Pancreas (tissue), 10 donors: Measurements from ENCODE around the gene RBM44. TPM values are rescaled to one million over a fixed set of nuclear protein-coding genes. Genes with fewer than 3 reads are reported as not detected.

Source experiments
- ATAC-seq, 4 donors: fragments of 200-7000 bp; cut with Tn5 transposase; one replicate each; pipeline versions ENCODE4 v1.8.0 to v1.9.1; 2020; ENCODE audit warnings: mild to moderate bottlenecking in 4 of 4, moderate library complexity in 4 of 4
- DNase-seq, 6 donors: peaks; one replicate each; pipeline ENCODE4 v3.0.0-alpha.2; 2020
- FAIRE-seq: peaks from 2 replicates; lab custom pipeline; 2012; peaks lifted over from hg19 to GRCh38; lab: Jason Lieb, UNC
- H3K27ac ChIP-seq, 4 donors: fragments of 200-600 bp; sonication (generic); 1 replicate in 3 of 4; 2 replicates in 1 of 4; pipeline versions ENCODE4 v1.5.0 to v1.8.0; 2020
- H3K27me3 ChIP-seq, 4 donors: fragments of 200-600 bp; one replicate each; pipeline ENCODE4 v1.8.0; 2021
- H3K36me3 ChIP-seq, 3 donors: fragments of 200-600 bp; sonication (generic) in 1 of 3; one replicate each; pipeline versions ENCODE4 v1.5.0 to v1.8.0; 2020 to 2021
- H3K4me1 ChIP-seq, 3 donors: fragments of 200-600 bp; one replicate each; pipeline ENCODE4 v1.8.0; 2021
- H3K4me3 ChIP-seq, 4 donors: fragments of 200-600 bp; sonication (generic) in 2 of 4; one replicate each; pipeline versions ENCODE4 v1.5.0 to v1.8.0; 2020 to 2021
- H3K9me3 ChIP-seq, 4 donors: fragments of 200-600 bp; one replicate each; pipeline ENCODE4 v1.8.0; 2021
- CTCF ChIP-seq, 4 donors: fragments of 200-600 bp; sonication (generic) in 3 of 4; IDR thresholded peaks; one replicate each; pipeline versions ENCODE4 v1.5.0 to v1.8.0; 2021; ENCODE audit warnings: antibody characterized with exemption in 4 of 4
- WGBS, 2 donors: extraction: QIAGEN DNeasy Blood & Tissue Kit; methylation state at CpG; one replicate each; pipeline ENCODE4 v1.1.7; 2013; 5-methylcytosine and 5-hydroxymethylcytosine counted together
- intact Hi-C, 3 donors: fragments of 100-400 bp; cut with DNase I; formaldehyde crosslinking; loops; one replicate each; pipeline versions ENCODE4 v1.11.1 to v1.14.2; 2022
- polyA plus RNA-seq, 2 donors: library from polyadenylated mRNA; stranded (reverse); fragments of 200-250 nt; gene quantifications; one replicate each; pipeline ENCODE4 v1.2.3, GENCODE V29; 2013
- total RNA-seq, 6 donors: library from RNA; stranded (reverse); fragmentation: NEBNext Ultra II Directional in 4 of 6; extraction: Animal tissue kit (Norgen Biotek cat#: 25700) in 4 of 6; gene quantifications; one replicate each; pipeline versions ENCODE4 v1.2.1 to v1.2.4, GENCODE V29; 2021 to 2023
- donor health status: healthy with polysubstance abuse.
- donor health status: DM: no; HTN: no; CAD: no; lungs with moderate emphysema.
- donor health status: DM: no; HTN: no; CAD: no.
- donor health status: control.
- donor health status: control.
- donor health status: Bipolar disorder and iron deficiency.
- donor health status: DM: yes; HTN: yes; CAD: no.
- donor health status: DM: no; HTN: no; CAD: no.
- donor health status: DM: no; HTN: no; CAD: no.
- donor health status: DM: yes; HTN: yes; CAD: no.

The RBM44 gene
- total and polyA plus RNA-seq, 8 donors: 0.09 to 0.47 (median 0.32) TPM

- Histone ChIP-seq H3K9me3 (no peaks in the 10 kb centered on the region), H3K27ac (no peak overlapping the region), H3K4me1 (no peaks in the 10 kb centered on the region), H3K27me3 (no peaks in the 10 kb centered on the region), H3K4me3 (no peak overlapping the region), H3K36me3 (no peaks in the 10 kb centered on the region)
- 88 to 92% methylated on average over 1 of the region's 1 CpG for WGBS, 2 donors
- FAIRE-seq (no peak), ATAC-seq (no peak), DNase-seq (no peak)
- TF ChIP-seq CTCF (IDR thresholded peaks at IDR 0.05): no peak
- intact Hi-C loops: no loop called here
Measured at GRCh38 chr2:237815637-237816036, 17.1 kb downstream of the RBM44 start.

GRCh38 chr2:237816531-237816930, 18.0 kb downstream of the RBM44 start:
- intact Hi-C loops: no loop called here
- 90 to 97% methylated on average over 1 of the region's 1 CpG for WGBS, 2 donors
- H3K4me3 ChIP-seq: no peak overlapping the region
- H3K4me1 ChIP-seq: no peaks in the 10 kb centered on the region
- DNase-seq (no peak), ATAC-seq (no peak), FAIRE-seq (no peak)
- H3K27me3 ChIP-seq: no peaks in the 10 kb centered on the region
- no peak overlapping the region for H3K27ac ChIP-seq
- H3K36me3 ChIP-seq: no peaks in the 10 kb centered on the region
- H3K9me3 ChIP-seq: no peaks in the 10 kb centered on the region
- TF ChIP-seq CTCF (IDR thresholded peaks at IDR 0.05): no peak

- Histone ChIP-seq H3K27ac (no peak overlapping the region), H3K9me3 (no peaks in the 10 kb centered on the region), H3K4me1 (no peaks in the 10 kb centered on the region), H3K4me3 (no peak overlapping the region), H3K27me3 (no peaks in the 10 kb centered on the region), H3K36me3 (no peaks in the 10 kb centered on the region)
- no peak for TF ChIP-seq CTCF (IDR thresholded peaks at IDR 0.05)
- 47 to 53% methylated on average over 5 of the region's 5 CpGs for WGBS, 2 donors
- no peak for DNase-seq
- ATAC-seq: peak in 1 of 4 donors; percentile 41
- no peak for FAIRE-seq
- intact Hi-C loops: no loop called here
Measured at GRCh38 chr2:237818066-237818473, 19.5 kb downstream of the RBM44 start.

- DNase-seq: no peak
- FAIRE-seq: no peak
- H3K27ac ChIP-seq: no peak overlapping the region
- no peaks in the 10 kb centered on the region for H3K4me1 ChIP-seq
- ATAC-seq: peak in 3 of 4 donors; percentile 36 to 69 (median 54)
- no peak for TF ChIP-seq CTCF (IDR thresholded peaks at IDR 0.05)
- H3K4me3 ChIP-seq: no peak overlapping the region
- intact Hi-C loops: no loop called here
- no peaks in the 10 kb centered on the region for H3K9me3 ChIP-seq
- 55 to 62% methylated on average over 2 of the region's 2 CpGs for WGBS, 2 donors
- H3K36me3 ChIP-seq: no peaks in the 10 kb centered on the region
- no peaks in the 10 kb centered on the region for H3K27me3 ChIP-seq
Measured at GRCh38 chr2:237819231-237819630, 20.7 kb downstream of the RBM44 start.

- intact Hi-C loops: no loop called here
- no peaks in the 10 kb centered on the region for H3K27me3 ChIP-seq
- H3K9me3 ChIP-seq: no peaks in the 10 kb centered on the region
- H3K36me3 ChIP-seq: no peaks in the 10 kb centered on the region
- H3K4me1 ChIP-seq: no peaks in the 10 kb centered on the region
- no peak for TF ChIP-seq CTCF (IDR thresholded peaks at IDR 0.05)
- DNase-seq (no peak), ATAC-seq (no peak), FAIRE-seq (no peak)
- no peak overlapping the region for H3K4me3 ChIP-seq
- WGBS, 2 donors: 86 to 94% methylated on average over 2 of the region's 2 CpGs
- H3K27ac ChIP-seq: no peak overlapping the region
Measured at GRCh38 chr2:237820421-237820820, 21.8 kb downstream of the RBM44 start.
